ENCODE measurements around the gene YOD1.

Gene YOD1

GRCh38 chr1:207004931-207005830 is 45.8 kb downstream of the YOD1 start:
- DNase-seq = peak; percentile 39

- DNase-seq = no peak
These were observed 47.8 kb downstream of the YOD1 start for GRCh38 chr1:207003210-207003609.

GRCh38 chr1:207002724-207003146 is 48.3 kb downstream of the YOD1 start:
- DNase-seq = no peak

GRCh38 chr1:207001492-207002245 is 49.3 kb downstream of the YOD1 start:
- no peak for DNase-seq

- no peak for DNase-seq
These were observed 50.2 kb downstream of the YOD1 start for GRCh38 chr1:207000651-207001291.

- no peak for DNase-seq
These were observed 52.2 kb downstream of the YOD1 start for GRCh38 chr1:206998816-206999215.

All from NCI-H2171 treated with DMSO at 0.1 percent for 48 hours (cell line).